ENCODE results near the gene STPG1. TPM values are rescaled to one million over a fixed set of nuclear protein-coding genes. Genes with fewer than 3 reads are reported as not detected.

STPG1 gene
- total RNA-seq, 1 experiment from 2014 or later: 12.8 TPM

- ChIA-PET CTCF (no interaction called here), POLR2A (no interaction called here)
- peaks cover 4% of the 10 kb centered on the region; the same call in 1 of the 2 replicates for H3K36me3 Mint-ChIP-seq
- no peak overlapping the region for H3K4me3 Mint-ChIP-seq
- H3K27me3 Mint-ChIP-seq (ENCODE audit: low read depth): no peaks in the 10 kb centered on the region
- H3K4me1 Mint-ChIP-seq: no peaks in the 10 kb centered on the region
- H3K9me3 Mint-ChIP-seq: no peaks in the 10 kb centered on the region
- H3K27ac Mint-ChIP-seq: no peak overlapping the region
- TF ChIP-seq ETV6 (CRISPR knock-in tag; IDR thresholded peaks at IDR 0.05) (no peak), ESRRA (CRISPR knock-in tag; IDR thresholded peaks at IDR 0.05; ENCODE audit: borderline replicate concordance) (no peak), IRF2 (CRISPR knock-in tag; IDR thresholded peaks at IDR 0.05; ENCODE audit: borderline replicate concordance, low read depth) (no peak), PREB (CRISPR knock-in tag; IDR thresholded peaks at IDR 0.05; ENCODE audit: borderline replicate concordance) (no peak), STAT6 (CRISPR knock-in tag; conservative IDR thresholded peaks at IDR 0.05; ENCODE audit: low read depth) (no peak), TEAD1 (CRISPR knock-in tag; IDR thresholded peaks at IDR 0.05) (no peak), ZNF232 (CRISPR knock-in tag; IDR thresholded peaks at IDR 0.05) (no peak), NR1H2 (CRISPR knock-in tag; IDR thresholded peaks at IDR 0.05) (no peak), JAZF1 (CRISPR knock-in tag; IDR thresholded peaks at IDR 0.05) (no peak), CBFB (CRISPR knock-in tag; IDR thresholded peaks at IDR 0.05; ENCODE audit: low read depth) (no peak)
- no peak for ATAC-seq
- no peak for DNase-seq (ENCODE audit: low spot score)
These were observed 38.2 kb upstream of the STPG1 start for GRCh38 chr1:24451746-24452145.

- Mint-ChIP-seq H3K36me3 (peaks cover 8% of the 10 kb centered on the region; the same call in 1 of the 2 replicates), H3K27me3 (ENCODE audit: low read depth) (no peaks in the 10 kb centered on the region), H3K4me1 (no peaks in the 10 kb centered on the region), H3K4me3 (no peak overlapping the region), H3K9me3 (no peaks in the 10 kb centered on the region), H3K27ac (no peak overlapping the region)
- POLR2A ChIA-PET: no interaction called here
- ATAC-seq (no peak), DNase-seq (ENCODE audit: low spot score) (no peak)
- no peak for TF ChIP-seq USF1 (CRISPR knock-in tag; IDR thresholded peaks at IDR 0.05)
- CTCF ChIA-PET: no interaction called here
These were observed 37.3 kb upstream of the STPG1 start for GRCh38 chr1:24450857-24451397.

GRCh38 chr1:24450316-24450715 is 36.7 kb upstream of the STPG1 start:
- no peak for ATAC-seq
- H3K4me1 Mint-ChIP-seq: no peaks in the 10 kb centered on the region
- peak overlapping the region; percentile 28; the same call in 1 of the 2 replicates for H3K27ac Mint-ChIP-seq
- no peak for DNase-seq (ENCODE audit: low spot score)
- ChIA-PET POLR2A (no interaction called here), CTCF (no interaction called here)
- no peaks in the 10 kb centered on the region for H3K27me3 Mint-ChIP-seq (ENCODE audit: low read depth)
- no peaks in the 10 kb centered on the region for H3K9me3 Mint-ChIP-seq
- no peak overlapping the region for H3K4me3 Mint-ChIP-seq
- peaks cover 10% of the 10 kb centered on the region; the same call in 1 of the 2 replicates for H3K36me3 Mint-ChIP-seq
- TF ChIP-seq IRF2 (CRISPR knock-in tag; IDR thresholded peaks at IDR 0.05; ENCODE audit: borderline replicate concordance, low read depth) (no peak), JAZF1 (CRISPR knock-in tag; IDR thresholded peaks at IDR 0.05) (no peak), ZBTB43 (CRISPR knock-in tag; IDR thresholded peaks at IDR 0.05) (no peak), CREB1 (CRISPR knock-in tag; IDR thresholded peaks at IDR 0.05) (no peak), CREM (CRISPR knock-in tag; IDR thresholded peaks at IDR 0.05) (no peak), TEAD4 (CRISPR knock-in tag; IDR thresholded peaks at IDR 0.05) (no peak), ZSCAN18 (CRISPR knock-in tag; IDR thresholded peaks at IDR 0.05) (no peak), ELF4 (CRISPR knock-in tag; IDR thresholded peaks at IDR 0.05; ENCODE audit: low read depth) (no peak), ETV6 (CRISPR knock-in tag; IDR thresholded peaks at IDR 0.05) (no peak), NFATC4 (CRISPR knock-in tag; IDR thresholded peaks at IDR 0.05) (no peak), ZNF263 (CRISPR knock-in tag; IDR thresholded peaks at IDR 0.05; ENCODE audit: low read depth) (no peak), FOXP4 (CRISPR knock-in tag; IDR thresholded peaks at IDR 0.05) (no peak), ZNF423 (CRISPR knock-in tag; IDR thresholded peaks at IDR 0.05) (no peak), SMAD4 (CRISPR knock-in tag; IDR thresholded peaks at IDR 0.05) (no peak), HMGA2 (CRISPR knock-in tag; IDR thresholded peaks at IDR 0.05) (no peak)

Data from WTC11 (cell line).